Medulla oblongata (tissue), 1 donor: ENCODE measurements around the gene TNFRSF9.
"Not testable (repeated sequence)": the region's sequence is repeated elsewhere in the genome, so short reads cannot be mapped to it uniquely, and the experiment has no call there.

Experiments
- DNase-seq: peaks from one replicate; pipeline ENCODE4 v3.0.0-alpha.2; 2015; ENCODE audit errors: extremely low spot score

TNFRSF9 gene

GRCh38 chr1:7919880-7920279 lies 20.8 kb downstream of the TNFRSF9 start:
- no peak for DNase-seq

GRCh38 chr1:7917971-7918370 lies 22.7 kb downstream of the TNFRSF9 start:
- DNase-seq, result not testable (repeated sequence)

- DNase-seq, result no peak
Measured at GRCh38 chr1:7916501-7916830, 24.2 kb downstream of the TNFRSF9 start.

- DNase-seq, result no peak
Measured at GRCh38 chr1:7915826-7916500, 24.7 kb downstream of the TNFRSF9 start.

- no peak for DNase-seq
Measured at GRCh38 chr1:7912743-7913557, 27.7 kb downstream of the TNFRSF9 start.

GRCh38 chr1:7912145-7912544 lies 28.5 kb downstream of the TNFRSF9 start:
- no peak for DNase-seq

GRCh38 chr1:7905262-7905661 lies 35.4 kb downstream of the TNFRSF9 start:
- DNase-seq, result no peak

- peak; percentile 76 for DNase-seq
Measured at GRCh38 chr1:7902478-7903085, 38.1 kb downstream of the TNFRSF9 start.

GRCh38 chr1:7899741-7900140 lies 40.9 kb downstream of the TNFRSF9 start:
- DNase-seq, result no peak

- no peak for DNase-seq
Measured at GRCh38 chr1:7898962-7899361, 41.7 kb downstream of the TNFRSF9 start.

- DNase-seq, result no peak
Measured at GRCh38 chr1:7896994-7897393, 43.6 kb downstream of the TNFRSF9 start.

GRCh38 chr1:7893529-7894180 lies 47.0 kb downstream of the TNFRSF9 start:
- DNase-seq, result peak; percentile 6

- no peak for DNase-seq
Measured at GRCh38 chr1:7891804-7892203, 48.8 kb downstream of the TNFRSF9 start.

- no peak for DNase-seq
Measured at GRCh38 chr1:7890853-7891252, 49.8 kb downstream of the TNFRSF9 start.

- no peak for DNase-seq
Measured at GRCh38 chr1:7888248-7889081, 52.2 kb downstream of the TNFRSF9 start.

- DNase-seq, result peak; percentile 48
Measured at GRCh38 chr1:7886405-7886745, 54.3 kb downstream of the TNFRSF9 start.

GRCh38 chr1:7885513-7886404 lies 54.9 kb downstream of the TNFRSF9 start:
- DNase-seq, result no peak

- DNase-seq, result no peak
Measured at GRCh38 chr1:7884757-7885156, 55.9 kb downstream of the TNFRSF9 start.

- DNase-seq, result no peak
Measured at GRCh38 chr1:7879228-7879627, 61.4 kb downstream of the TNFRSF9 start.

- no peak for DNase-seq
Measured at GRCh38 chr1:7878027-7878426, 62.6 kb downstream of the TNFRSF9 start.
